ENCODE data around the gene ACAP2.

DNA sequence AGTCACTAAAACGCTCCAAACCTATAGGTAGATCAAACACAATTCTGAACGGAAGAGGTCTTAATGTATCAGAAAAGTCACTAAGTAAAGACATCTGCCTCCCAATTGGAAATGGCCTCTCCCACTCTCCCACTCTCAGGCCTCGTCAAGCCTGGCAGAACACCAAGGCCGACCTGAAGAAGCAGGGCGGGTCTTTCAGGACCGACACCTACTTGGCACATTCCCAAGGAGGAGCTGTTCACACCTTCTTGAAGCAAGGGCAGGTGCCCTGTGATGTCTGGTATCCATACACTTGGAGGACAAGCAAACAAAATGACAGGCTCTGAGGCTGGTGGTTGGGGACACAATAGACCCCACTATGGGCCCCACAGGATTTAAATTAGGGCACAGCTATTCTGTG lies 201.9 kb downstream of the ACAP2 start:
- no peak for TF ChIP-seq POLR2A (IDR thresholded peaks at IDR 0.05; ENCODE audit: low read depth, low read length)
- no peak for TF ChIP-seq TAF1 (IDR thresholded peaks at IDR 0.05; ENCODE audit: low read depth, low read length)

All from GM12891 (cell line).